ENCODE results near the gene CNTN5. TPM values are rescaled to one million over a fixed set of nuclear protein-coding genes. Genes with fewer than 3 reads are reported as not detected.

Gene CNTN5
- total RNA-seq, 1 donor from 2014 or later: not detected

GRCh38 chr11:99307510-99308088 is 286.9 kb downstream of the CNTN5 start:
- H3K36me3 ChIP-seq: no peaks in the 10 kb centered on the region
- no peak overlapping the region for H3K27ac ChIP-seq
- DNase-seq: no peak
- no peaks in the 10 kb centered on the region for H3K4me1 ChIP-seq
- H3K4me3 ChIP-seq: no peak overlapping the region
- ATAC-seq: no peak
- no peak for TF ChIP-seq CTCF (IDR thresholded peaks at IDR 0.05)
- no peaks in the 10 kb centered on the region for H3K9me3 ChIP-seq
- H3K27me3 ChIP-seq: no peaks in the 10 kb centered on the region
- intact Hi-C loops (cut with DNase I): no loop called here

GRCh38 chr11:99311870-99312269 is 291.1 kb downstream of the CNTN5 start:
- no peak for ATAC-seq
- intact Hi-C loops (cut with DNase I): no loop called here
- no peak overlapping the region for H3K4me3 ChIP-seq
- no peaks in the 10 kb centered on the region for H3K4me1 ChIP-seq
- no peak for DNase-seq
- TF ChIP-seq CTCF (IDR thresholded peaks at IDR 0.05): no peak
- no peaks in the 10 kb centered on the region for H3K27me3 ChIP-seq
- H3K9me3 ChIP-seq: no peaks in the 10 kb centered on the region
- no peak overlapping the region for H3K27ac ChIP-seq
- no peaks in the 10 kb centered on the region for H3K36me3 ChIP-seq

- Histone ChIP-seq H3K36me3 (no peaks in the 10 kb centered on the region), H3K27ac (no peak overlapping the region), H3K9me3 (no peaks in the 10 kb centered on the region), H3K4me3 (no peak overlapping the region), H3K27me3 (no peaks in the 10 kb centered on the region), H3K4me1 (no peaks in the 10 kb centered on the region)
- DNase-seq (no peak), ATAC-seq (no peak)
- intact Hi-C loops (cut with DNase I): no loop called here
- TF ChIP-seq CTCF (IDR thresholded peaks at IDR 0.05): no peak
These were observed 296.2 kb downstream of the CNTN5 start for GRCh38 chr11:99316776-99317520.

DNA sequence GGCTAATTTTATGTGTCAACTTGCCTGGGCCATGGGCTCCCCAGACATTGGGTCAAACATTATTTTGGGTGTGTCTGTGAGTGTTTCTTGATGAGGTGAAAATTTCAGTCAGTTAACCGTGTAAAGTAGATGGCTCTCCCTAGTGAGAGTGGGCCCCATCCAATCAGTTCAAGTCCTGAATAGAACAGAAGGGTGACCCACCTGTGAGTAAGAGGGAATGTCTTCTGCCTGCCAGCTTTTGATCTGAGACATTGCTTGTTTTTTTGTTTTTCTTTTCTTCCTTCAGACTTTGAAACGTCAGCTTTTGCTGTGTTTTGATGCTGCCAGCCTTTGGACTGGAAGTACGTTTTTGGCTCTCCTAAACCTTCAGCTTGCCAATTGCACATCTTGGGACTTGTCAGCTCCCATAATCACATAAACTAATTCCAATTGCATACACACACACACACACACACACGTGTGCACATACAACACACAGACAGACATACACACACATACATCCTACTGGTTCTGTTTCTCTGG is 300.1 kb downstream of the CNTN5 start:
- H3K27me3 ChIP-seq: no peaks in the 10 kb centered on the region
- ATAC-seq (no peak), DNase-seq (no peak)
- TF ChIP-seq CTCF (IDR thresholded peaks at IDR 0.05): no peak
- H3K9me3 ChIP-seq: no peaks in the 10 kb centered on the region
- H3K27ac ChIP-seq: no peak overlapping the region
- no peaks in the 10 kb centered on the region for H3K36me3 ChIP-seq
- intact Hi-C loops (cut with DNase I): no loop called here
- no peaks in the 10 kb centered on the region for H3K4me1 ChIP-seq
- no peak overlapping the region for H3K4me3 ChIP-seq

- Histone ChIP-seq H3K27me3 (no peaks in the 10 kb centered on the region), H3K36me3 (no peaks in the 10 kb centered on the region), H3K27ac (no peak overlapping the region), H3K9me3 (no peaks in the 10 kb centered on the region), H3K4me3 (no peak overlapping the region), H3K4me1 (no peaks in the 10 kb centered on the region)
- intact Hi-C loops (cut with DNase I): no loop called here
- TF ChIP-seq CTCF (IDR thresholded peaks at IDR 0.05): no peak
- ATAC-seq (no peak), DNase-seq (no peak)
These were observed 305.1 kb downstream of the CNTN5 start for GRCh38 chr11:99325847-99326246.
